ENCODE results near the gene YBEY. TPM values are rescaled to one million over a fixed set of nuclear protein-coding genes. Genes with fewer than 3 reads are reported as not detected.

The YBEY gene
- polyA plus RNA-seq, 1 of the 3 experiments (the other 2 are of a cell fraction), result 47.5 TPM

DNA sequence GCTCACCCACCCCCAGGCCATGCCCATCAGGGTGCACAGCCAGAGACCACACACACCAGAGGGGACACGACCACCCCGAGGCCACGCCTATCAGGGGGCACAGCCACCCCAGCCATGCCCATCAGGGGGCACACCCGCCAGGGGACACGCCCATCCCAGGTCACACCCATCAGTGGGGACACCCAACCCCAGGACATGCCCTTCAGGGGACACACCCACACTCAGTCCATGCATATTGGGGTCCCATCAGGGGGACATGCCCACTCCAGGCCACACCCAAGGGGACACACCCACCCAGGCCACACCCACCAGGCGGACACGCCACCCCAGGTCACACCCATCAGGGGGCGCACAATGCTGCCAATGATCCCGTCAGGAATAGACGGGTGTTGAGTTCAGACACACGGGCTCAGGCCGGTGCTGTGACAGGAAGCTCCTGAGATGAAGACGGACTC is 21.4 kb upstream of the YBEY start:
- Histone ChIP-seq H3F3A (replicated peaks; ENCODE audit: insufficient read depth) (no peaks in the 10 kb centered on the region), H3K27ac (ENCODE audit: low read depth in 2 of 2, low read length in 1 of 2) (no peak overlapping the region), H4K20me1 (ENCODE audit: insufficient read depth) (no peaks in the 10 kb centered on the region), H3K9me2 (no peaks in the 10 kb centered on the region), H3K4me3 (ENCODE audit: low read depth in 2 of 2, low read length in 1 of 2) (no peak overlapping the region), H3K79me2 (ENCODE audit: insufficient read depth) (no peaks in the 10 kb centered on the region; the same call in 1 of the 2 replicates), H3K4me2 (no peak overlapping the region), H3K4me1 (ENCODE audit: control insufficient read depth in 1 of 2, insufficient read depth in 2 of 2, low read depth in 1 of 2, low read length in 1 of 2) (no peaks in the 10 kb centered on the region), H3K9ac (no peak overlapping the region), H2AFZ (ENCODE audit: low read depth) (no peak overlapping the region), H3K36me3 (replicated peaks in 1 of 2; ENCODE audit: control insufficient read depth in 1 of 2, insufficient read depth in 2 of 2, low read length in 1 of 2) (peaks cover 45 to 67% of the 10 kb centered on the region in 2 experiments), H3K9me3 (no peaks in the 10 kb centered on the region), H3K27me3 (ENCODE audit: insufficient read depth) (no peaks in the 10 kb centered on the region)
- DNase-seq, result peak; percentile 47
- ChIA-PET POLR2A (no interaction called here), CTCF (no interaction called here)
- WGBS (ENCODE audit: low lambda C conversion rate), result 98% methylated on average over 8 of the region's 13 CpGs
- TF ChIP-seq FOXJ3 (CRISPR knock-in tag; IDR thresholded peaks at IDR 0.05) (no peak), MAX (IDR thresholded peaks at IDR 0.05; ENCODE audit: low read depth) (no peak), TEAD4 (IDR thresholded peaks at IDR 0.05; ENCODE audit: borderline replicate concordance, insufficient read depth) (no peak), TAF1 (IDR thresholded peaks at IDR 0.05; ENCODE audit: borderline replicate concordance, low read depth, low read length) (no peak), IRF3 (IDR thresholded peaks at IDR 0.05; ENCODE audit: low read depth, low read length) (no peak), ZBTB33 (IDR thresholded peaks at IDR 0.05; ENCODE audit: borderline replicate concordance, low read depth) (no peak), SMC3 (IDR thresholded peaks at IDR 0.05; ENCODE audit: low read depth, low read length) (no peak), EZH2phosphoT487 (IDR thresholded peaks at IDR 0.05; ENCODE audit: borderline replicate concordance, low read depth) (no peak), GABPA (IDR thresholded peaks at IDR 0.05; ENCODE audit: low read depth) (no peak), MEF2A (IDR thresholded peaks at IDR 0.05; ENCODE audit: borderline replicate concordance, low read depth) (no peak), SIN3A (IDR thresholded peaks at IDR 0.05; ENCODE audit: borderline replicate concordance, low read depth, low read length) (no peak), CHD2 (IDR thresholded peaks at IDR 0.05; ENCODE audit: low read length, partially characterized antibody) (no peak), RXRA (IDR thresholded peaks at IDR 0.05; ENCODE audit: borderline replicate concordance, low read depth) (no peak), GATA2 (CRISPR knock-in tag; IDR thresholded peaks at IDR 0.05) (no peak), FOSL2 (IDR thresholded peaks at IDR 0.05; ENCODE audit: borderline replicate concordance, low read depth) (no peak), YY1 (IDR thresholded peaks at IDR 0.05; ENCODE audit: low read depth) (no peak)
- TF ChIP-seq, protein P1, sequence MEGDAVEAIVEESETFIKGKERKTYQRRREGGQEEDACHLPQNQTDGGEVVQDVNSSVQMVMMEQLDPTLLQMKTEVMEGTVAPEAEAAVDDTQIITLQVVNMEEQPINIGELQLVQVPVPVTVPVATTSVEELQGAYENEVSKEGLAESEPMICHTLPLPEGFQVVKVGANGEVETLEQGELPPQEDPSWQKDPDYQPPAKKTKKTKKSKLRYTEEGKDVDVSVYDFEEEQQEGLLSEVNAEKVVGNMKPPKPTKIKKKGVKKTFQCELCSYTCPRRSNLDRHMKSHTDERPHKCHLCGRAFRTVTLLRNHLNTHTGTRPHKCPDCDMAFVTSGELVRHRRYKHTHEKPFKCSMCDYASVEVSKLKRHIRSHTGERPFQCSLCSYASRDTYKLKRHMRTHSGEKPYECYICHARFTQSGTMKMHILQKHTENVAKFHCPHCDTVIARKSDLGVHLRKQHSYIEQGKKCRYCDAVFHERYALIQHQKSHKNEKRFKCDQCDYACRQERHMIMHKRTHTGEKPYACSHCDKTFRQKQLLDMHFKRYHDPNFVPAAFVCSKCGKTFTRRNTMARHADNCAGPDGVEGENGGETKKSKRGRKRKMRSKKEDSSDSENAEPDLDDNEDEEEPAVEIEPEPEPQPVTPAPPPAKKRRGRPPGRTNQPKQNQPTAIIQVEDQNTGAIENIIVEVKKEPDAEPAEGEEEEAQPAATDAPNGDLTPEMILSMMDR (IDR thresholded peaks at IDR 0.05), result no peak
